ENCODE data around the gene BAIAP2.

The BAIAP2 gene

GRCh38 chr17:81039854-81040758, 5.2 kb downstream of the BAIAP2 start:
- H3K9me3 ChIP-seq (ENCODE audit: insufficient read depth, low read length), result no peaks in the 10 kb centered on the region
- H3K4me2 ChIP-seq (ENCODE audit: low read depth, low read length, poor library complexity, severe bottlenecking), result no peak overlapping the region
- no peaks in the 10 kb centered on the region for H3F3A ChIP-seq (ENCODE audit: insufficient read depth)
- H3K9me2 ChIP-seq (replicated peaks; ENCODE audit: insufficient read depth, low read length), result no peaks in the 10 kb centered on the region
- H3K9ac ChIP-seq (ENCODE audit: low read length), result no peak overlapping the region
- no peak for TF ChIP-seq EZH2phosphoT487 (conservative IDR thresholded peaks at IDR 0.05; ENCODE audit: low read length)
- TF ChIP-seq, protein P1, sequence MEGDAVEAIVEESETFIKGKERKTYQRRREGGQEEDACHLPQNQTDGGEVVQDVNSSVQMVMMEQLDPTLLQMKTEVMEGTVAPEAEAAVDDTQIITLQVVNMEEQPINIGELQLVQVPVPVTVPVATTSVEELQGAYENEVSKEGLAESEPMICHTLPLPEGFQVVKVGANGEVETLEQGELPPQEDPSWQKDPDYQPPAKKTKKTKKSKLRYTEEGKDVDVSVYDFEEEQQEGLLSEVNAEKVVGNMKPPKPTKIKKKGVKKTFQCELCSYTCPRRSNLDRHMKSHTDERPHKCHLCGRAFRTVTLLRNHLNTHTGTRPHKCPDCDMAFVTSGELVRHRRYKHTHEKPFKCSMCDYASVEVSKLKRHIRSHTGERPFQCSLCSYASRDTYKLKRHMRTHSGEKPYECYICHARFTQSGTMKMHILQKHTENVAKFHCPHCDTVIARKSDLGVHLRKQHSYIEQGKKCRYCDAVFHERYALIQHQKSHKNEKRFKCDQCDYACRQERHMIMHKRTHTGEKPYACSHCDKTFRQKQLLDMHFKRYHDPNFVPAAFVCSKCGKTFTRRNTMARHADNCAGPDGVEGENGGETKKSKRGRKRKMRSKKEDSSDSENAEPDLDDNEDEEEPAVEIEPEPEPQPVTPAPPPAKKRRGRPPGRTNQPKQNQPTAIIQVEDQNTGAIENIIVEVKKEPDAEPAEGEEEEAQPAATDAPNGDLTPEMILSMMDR (IDR thresholded peaks at IDR 0.05; ENCODE audit: insufficient read depth, low read length, poor library complexity, severe bottlenecking), result no peak
- H3K4me3 ChIP-seq (ENCODE audit: insufficient read depth, low read length, poor library complexity, severe bottlenecking), result no peak overlapping the region
- H3K36me3 ChIP-seq (ENCODE audit: low read length), result no peaks in the 10 kb centered on the region
- H3K79me2 ChIP-seq (ENCODE audit: insufficient read depth, low read length), result no peaks in the 10 kb centered on the region
- H4K20me1 ChIP-seq (ENCODE audit: low read depth, low read length), result no peaks in the 10 kb centered on the region
- no peak overlapping the region for H2AFZ ChIP-seq (ENCODE audit: low read depth, low read length, severe bottlenecking)
- H3K27ac ChIP-seq (ENCODE audit: low read depth, low read length), result no peak overlapping the region
- no peaks in the 10 kb centered on the region for H3K27me3 ChIP-seq (ENCODE audit: low read length)

DNA sequence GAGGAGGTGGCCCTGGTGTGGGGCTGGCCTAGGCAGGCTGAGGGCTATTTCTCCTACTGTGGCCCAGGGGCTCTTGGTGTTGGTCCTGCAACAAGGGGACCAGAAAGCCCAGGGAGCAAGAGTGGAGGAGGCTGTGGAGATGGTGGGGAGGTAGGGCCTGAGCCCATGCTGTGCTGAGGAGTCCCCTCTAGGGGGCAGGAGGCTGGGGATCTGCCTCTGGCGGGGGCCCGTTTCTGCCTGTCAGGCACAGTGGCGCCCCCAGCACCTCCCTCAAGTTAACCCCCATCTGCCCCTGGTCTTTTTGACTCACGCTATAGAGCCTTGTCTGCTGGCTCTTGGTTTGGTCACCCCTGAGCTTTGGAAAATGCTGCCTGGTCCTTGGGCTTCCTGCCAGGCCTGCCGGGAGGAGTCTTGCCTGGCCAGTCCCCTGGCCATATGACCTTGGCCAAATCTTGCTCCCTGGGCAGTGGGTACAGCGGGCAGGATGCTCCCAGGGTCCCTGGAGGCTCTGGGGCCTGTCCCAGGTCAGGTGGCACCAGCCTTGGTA, 5.9 kb downstream of the BAIAP2 start:
- Histone ChIP-seq H3K9me3 (ENCODE audit: insufficient read depth, low read length) (no peaks in the 10 kb centered on the region), H3K9me2 (replicated peaks; ENCODE audit: insufficient read depth, low read length) (no peaks in the 10 kb centered on the region), H3K4me2 (ENCODE audit: low read depth, low read length, poor library complexity, severe bottlenecking) (no peak overlapping the region), H3K27ac (ENCODE audit: low read depth, low read length) (no peak overlapping the region), H3K79me2 (ENCODE audit: insufficient read depth, low read length) (no peaks in the 10 kb centered on the region), H3K9ac (ENCODE audit: low read length) (no peak overlapping the region), H3F3A (ENCODE audit: insufficient read depth) (no peaks in the 10 kb centered on the region), H4K20me1 (ENCODE audit: low read depth, low read length) (no peaks in the 10 kb centered on the region), H3K4me3 (ENCODE audit: insufficient read depth, low read length, poor library complexity, severe bottlenecking) (no peak overlapping the region), H2AFZ (ENCODE audit: low read depth, low read length, severe bottlenecking) (no peak overlapping the region), H3K27me3 (ENCODE audit: low read length) (no peaks in the 10 kb centered on the region), H3K36me3 (ENCODE audit: low read length) (no peaks in the 10 kb centered on the region)
- TF ChIP-seq, protein P1 (IDR thresholded peaks at IDR 0.05; ENCODE audit: insufficient read depth, low read length, poor library complexity, severe bottlenecking), result peak; percentile 10
- no peak for TF ChIP-seq EZH2phosphoT487 (conservative IDR thresholded peaks at IDR 0.05; ENCODE audit: low read length)

DNA sequence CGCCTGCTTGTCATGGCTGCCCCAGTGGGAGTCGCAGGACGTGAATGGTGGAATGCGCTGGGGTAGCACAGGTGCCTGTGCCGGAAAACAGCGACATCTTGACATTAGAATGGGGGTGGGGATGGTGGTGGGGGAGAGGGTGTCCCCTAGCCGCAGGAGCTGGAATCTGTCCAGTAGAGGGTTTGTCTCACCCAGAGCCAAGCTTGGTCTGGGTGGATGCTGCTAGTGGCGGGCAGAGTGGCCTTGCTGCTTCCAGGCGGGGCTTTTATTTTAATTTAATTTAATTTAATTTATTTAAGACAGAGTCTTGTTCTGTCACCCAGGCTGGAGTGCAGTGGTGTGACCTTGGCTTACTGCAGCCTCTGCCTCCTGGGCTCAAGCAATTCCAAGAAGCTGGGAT, 7.7 kb downstream of the BAIAP2 start:
- no peak overlapping the region for H3K9ac ChIP-seq (ENCODE audit: low read length)
- no peaks in the 10 kb centered on the region for H3K9me2 ChIP-seq (replicated peaks; ENCODE audit: insufficient read depth, low read length)
- H3F3A ChIP-seq (ENCODE audit: insufficient read depth), result no peaks in the 10 kb centered on the region
- H4K20me1 ChIP-seq (ENCODE audit: low read depth, low read length), result no peaks in the 10 kb centered on the region
- H3K27me3 ChIP-seq (ENCODE audit: low read length), result no peaks in the 10 kb centered on the region
- no peak overlapping the region for H2AFZ ChIP-seq (ENCODE audit: low read depth, low read length, severe bottlenecking)
- H3K36me3 ChIP-seq (ENCODE audit: low read length), result no peaks in the 10 kb centered on the region
- H3K79me2 ChIP-seq (ENCODE audit: insufficient read depth, low read length), result no peaks in the 10 kb centered on the region
- TF ChIP-seq, protein P1 (IDR thresholded peaks at IDR 0.05; ENCODE audit: insufficient read depth, low read length, poor library complexity, severe bottlenecking), result no peak
- TF ChIP-seq EZH2phosphoT487 (conservative IDR thresholded peaks at IDR 0.05; ENCODE audit: low read length), result no peak
- no peak overlapping the region for H3K27ac ChIP-seq (ENCODE audit: low read depth, low read length)
- H3K4me3 ChIP-seq (ENCODE audit: insufficient read depth, low read length, poor library complexity, severe bottlenecking), result no peak overlapping the region
- no peak overlapping the region for H3K4me2 ChIP-seq (ENCODE audit: low read depth, low read length, poor library complexity, severe bottlenecking)
- no peaks in the 10 kb centered on the region for H3K9me3 ChIP-seq (ENCODE audit: insufficient read depth, low read length)

All from SU-DHL-6 (cell line).